IPS-15b (cell line): Measurements from ENCODE around the gene ARHGAP31.
"Not testable (repeated sequence)": the region's sequence is repeated elsewhere in the genome, so short reads cannot be mapped to it uniquely, and the experiment has no call there.

Experiments used
- H3K27me3 ChIP-seq: one replicate; pipeline ENCODE4 v1.6.1; 2013; ENCODE audit warnings: low read length; ENCODE audit not compliant: control insufficient read depth, insufficient read depth
- H3K36me3 ChIP-seq: one replicate; pipeline ENCODE4 v1.6.1; 2013; ENCODE audit warnings: low read length; ENCODE audit not compliant: control insufficient read depth, insufficient read depth
- H3K4me1 ChIP-seq: one replicate; pipeline ENCODE4 v1.6.1; 2013; ENCODE audit warnings: mild to moderate bottlenecking, low read length; ENCODE audit not compliant: control insufficient read depth, insufficient read depth
- H3K4me3 ChIP-seq: one replicate; pipeline ENCODE4 v1.5.1; 2013; ENCODE audit warnings: low read depth, low read length
- H3K9ac ChIP-seq: one replicate; pipeline ENCODE4 v1.6.1; 2013; ENCODE audit warnings: low read depth, mild to moderate bottlenecking, low read length
- H3K9me3 ChIP-seq: one replicate; pipeline ENCODE4 v1.6.1; 2013; ENCODE audit warnings: mild to moderate bottlenecking, low read length; ENCODE audit not compliant: control insufficient read depth, insufficient read depth

The ARHGAP31 gene

DNA sequence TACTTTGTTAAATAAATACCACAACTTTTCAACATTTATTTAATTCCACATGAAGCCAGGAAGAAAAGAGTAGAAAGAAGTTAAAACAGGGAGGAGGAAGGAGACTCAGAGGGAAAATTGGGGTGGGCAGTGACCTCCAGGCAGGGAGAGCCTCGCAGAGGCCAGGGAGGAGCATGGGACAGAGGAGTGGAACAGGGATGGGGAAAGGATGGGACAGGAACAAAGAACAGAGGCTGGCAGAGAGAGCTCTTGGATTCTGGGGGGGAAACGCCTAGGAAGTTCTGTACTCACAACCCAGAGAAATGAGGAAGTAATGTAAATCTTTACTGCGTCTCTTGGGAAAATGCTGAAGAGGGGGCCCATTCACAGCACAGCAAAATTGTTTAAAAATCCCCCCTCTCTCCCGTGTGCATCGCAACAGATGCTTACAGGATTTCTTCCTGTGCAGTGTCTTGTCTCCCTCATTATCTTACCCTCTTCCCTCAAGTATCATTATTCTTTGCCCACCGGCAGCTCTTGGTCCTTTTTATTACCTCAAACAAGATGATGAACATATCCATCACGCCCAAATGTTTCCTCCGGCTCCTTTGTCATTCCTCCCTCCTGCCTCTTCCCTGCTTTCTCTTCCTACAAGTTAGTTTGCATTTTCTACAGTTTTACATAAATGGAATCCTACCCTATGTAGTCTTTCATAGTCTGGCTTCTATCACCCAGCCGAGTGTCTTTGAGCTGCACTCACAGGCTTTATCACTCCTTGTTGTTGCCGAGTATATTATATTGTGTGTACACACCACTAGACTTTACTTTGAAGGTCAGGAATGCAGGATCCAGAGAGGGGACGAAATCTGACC, 65.5 kb downstream of the ARHGAP31 start:
- Histone ChIP-seq H3K4me3 (peak overlapping the region; percentile 22), H3K9ac (peak overlapping the region; percentile 26), H3K9me3 (no peaks in the 10 kb centered on the region), H3K4me1 (peaks cover 18% of the 10 kb centered on the region), H3K27me3 (no peaks in the 10 kb centered on the region), H3K36me3 (no peaks in the 10 kb centered on the region)

DNA sequence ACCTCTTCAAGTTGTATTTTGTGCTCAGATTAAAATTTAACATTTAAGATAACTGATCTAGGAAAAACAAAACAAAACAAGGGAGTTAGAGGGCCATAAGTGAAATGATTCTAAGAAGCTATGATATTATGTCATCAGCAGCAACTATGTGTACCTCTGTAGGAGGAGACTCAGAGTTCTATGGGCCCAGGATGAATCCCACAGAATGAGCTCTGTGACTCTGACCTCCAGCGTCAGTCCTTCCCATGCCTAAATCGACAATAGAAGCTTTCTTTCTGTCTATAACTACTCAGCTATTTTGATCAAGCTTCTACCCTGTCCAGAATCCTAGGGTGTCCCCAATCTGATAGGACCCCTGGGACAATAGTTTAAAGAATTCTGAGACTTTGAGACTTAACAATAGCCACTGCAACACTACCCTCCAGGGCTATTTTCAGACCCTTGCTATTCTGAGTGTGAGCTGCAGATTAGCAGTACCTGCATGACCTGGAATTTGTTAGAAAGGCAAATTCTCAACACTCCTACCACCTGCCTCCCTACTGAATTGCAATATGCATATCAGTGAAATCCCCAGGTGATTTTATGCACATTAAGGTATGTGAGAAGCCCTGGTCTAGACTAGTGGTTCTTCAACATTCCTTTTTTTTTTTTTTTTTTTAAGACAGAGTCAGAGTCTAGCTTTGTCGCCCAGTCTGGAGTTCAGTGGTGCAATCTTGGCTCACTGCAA, 66.7 kb downstream of the ARHGAP31 start:
- Histone ChIP-seq H3K9ac (no peak overlapping the region), H3K4me3 (no peak overlapping the region)

DNA sequence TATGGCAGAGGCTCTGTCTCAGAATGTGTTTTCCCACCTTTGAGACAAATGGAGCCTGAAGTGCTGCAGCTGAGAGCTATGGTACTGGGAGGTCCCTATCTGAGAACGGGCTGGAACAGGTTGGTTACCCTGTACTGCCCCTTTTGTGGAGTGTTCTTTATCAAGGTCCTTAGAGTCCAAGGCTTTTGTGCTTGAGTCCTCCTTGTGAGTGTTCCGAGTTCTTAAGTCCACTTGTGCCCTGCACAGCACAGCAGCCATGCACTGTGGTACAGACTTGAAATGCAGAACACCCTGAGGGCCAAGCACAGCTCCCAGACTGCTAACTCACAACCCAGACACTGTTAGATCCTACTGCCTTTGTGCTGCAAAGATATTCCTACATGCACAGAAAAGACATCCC, 67.8 kb downstream of the ARHGAP31 start:
- Histone ChIP-seq H3K4me3 (no peak overlapping the region), H3K9me3 (no peaks in the 10 kb centered on the region), H3K9ac (no peak overlapping the region), H3K4me1 (peaks cover 18% of the 10 kb centered on the region), H3K27me3 (no peaks in the 10 kb centered on the region), H3K36me3 (no peaks in the 10 kb centered on the region)

More for the DNA sequence above, 66.7 kb downstream of the ARHGAP31 start:
- Histone ChIP-seq H3K36me3 (no peaks in the 10 kb centered on the region), H3K9me3 (no peaks in the 10 kb centered on the region), H3K27me3 (no peaks in the 10 kb centered on the region), H3K4me1 (peaks cover 18% of the 10 kb centered on the region)

DNA sequence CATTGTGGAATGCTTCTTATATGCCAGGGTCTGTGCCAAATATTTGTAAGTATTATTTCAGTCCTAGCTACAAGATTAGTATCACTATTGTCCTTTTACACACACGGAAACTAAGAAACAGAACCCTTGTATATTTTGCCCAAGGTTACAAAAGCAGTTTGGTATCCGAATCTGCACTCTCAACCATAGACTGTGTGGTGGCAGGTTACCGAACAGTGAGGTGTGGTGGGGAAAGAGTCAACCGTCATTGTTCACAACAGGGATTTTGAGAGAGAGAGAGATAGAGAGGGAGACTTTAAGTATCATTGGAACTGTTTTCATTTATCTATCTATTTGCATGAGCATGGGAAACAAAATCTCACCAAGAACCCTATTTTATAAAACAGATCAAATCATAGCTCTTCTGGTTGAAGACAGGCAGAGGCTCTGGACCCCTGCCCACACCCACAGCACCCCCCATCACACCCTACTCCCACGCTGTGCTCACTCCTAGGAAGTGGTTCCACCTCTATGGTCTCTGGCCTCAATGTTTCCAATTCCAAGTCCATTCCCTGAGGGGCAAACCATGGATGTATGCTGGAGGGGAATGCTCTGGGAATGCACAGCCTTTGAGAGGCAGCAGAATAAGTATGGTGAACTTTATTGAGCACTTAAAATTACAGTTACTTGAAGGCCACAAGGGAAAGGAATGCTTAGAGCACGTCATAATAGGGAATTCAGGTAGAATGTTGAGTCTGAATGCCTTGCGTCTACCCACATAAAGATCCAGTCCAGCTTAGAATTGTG, 69.0 kb downstream of the ARHGAP31 start:
- Histone ChIP-seq H3K27me3 (no peaks in the 10 kb centered on the region), H3K4me3 (no peak overlapping the region), H3K36me3 (no peaks in the 10 kb centered on the region), H3K4me1 (peaks cover 18% of the 10 kb centered on the region), H3K9me3 (no peaks in the 10 kb centered on the region), H3K9ac (no peak overlapping the region)

DNA sequence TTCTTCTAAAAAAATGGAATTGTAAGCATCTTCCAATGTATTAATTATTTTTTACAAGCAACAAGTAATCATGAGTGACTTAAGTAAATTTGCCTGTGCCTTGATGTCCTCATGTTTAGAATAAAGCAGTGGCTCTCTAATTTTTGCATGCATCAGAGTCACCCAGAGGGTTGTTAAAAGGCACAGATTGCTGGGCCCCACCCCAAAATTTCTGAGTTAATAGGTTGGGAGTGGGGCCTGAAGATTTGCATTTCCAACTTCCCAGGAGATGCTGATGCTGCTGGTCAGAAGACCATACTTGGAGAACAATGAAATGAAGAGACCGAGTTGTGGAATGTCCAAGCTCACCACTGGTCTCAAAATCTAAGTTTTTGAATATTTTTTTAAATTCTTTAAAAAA, 70.2 kb downstream of the ARHGAP31 start:
- H3K27me3 ChIP-seq: no peaks in the 10 kb centered on the region
- H3K9me3 ChIP-seq: no peaks in the 10 kb centered on the region
- H3K36me3 ChIP-seq: no peaks in the 10 kb centered on the region
- H3K4me3 ChIP-seq: no peak overlapping the region
- H3K4me1 ChIP-seq: peaks cover 17% of the 10 kb centered on the region
- H3K9ac ChIP-seq: no peak overlapping the region

DNA sequence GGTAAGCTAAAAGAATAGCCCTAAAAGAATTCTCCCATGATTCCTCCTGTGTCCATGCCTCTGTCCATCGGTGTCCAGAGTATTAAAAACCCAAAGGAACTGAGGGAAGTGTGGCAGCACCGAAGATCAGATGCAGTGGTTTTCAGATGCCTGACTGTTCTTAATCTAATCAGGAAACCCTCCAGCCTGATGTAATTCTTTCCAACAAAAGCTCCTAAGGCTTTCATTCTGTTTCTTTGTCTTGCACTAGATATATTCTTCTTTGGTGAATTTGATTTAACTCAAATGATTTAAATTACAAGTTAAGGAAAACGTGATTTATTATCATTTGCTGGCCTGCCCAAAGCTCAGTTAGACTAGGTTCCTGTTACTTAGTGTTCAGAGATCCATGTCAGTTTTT, 71.2 kb downstream of the ARHGAP31 start:
- H3K36me3 ChIP-seq: no peaks in the 10 kb centered on the region
- no peaks in the 10 kb centered on the region for H3K27me3 ChIP-seq
- H3K9ac ChIP-seq: no peak overlapping the region
- H3K9me3 ChIP-seq: no peaks in the 10 kb centered on the region
- no peak overlapping the region for H3K4me3 ChIP-seq
- peaks cover 7% of the 10 kb centered on the region for H3K4me1 ChIP-seq

DNA sequence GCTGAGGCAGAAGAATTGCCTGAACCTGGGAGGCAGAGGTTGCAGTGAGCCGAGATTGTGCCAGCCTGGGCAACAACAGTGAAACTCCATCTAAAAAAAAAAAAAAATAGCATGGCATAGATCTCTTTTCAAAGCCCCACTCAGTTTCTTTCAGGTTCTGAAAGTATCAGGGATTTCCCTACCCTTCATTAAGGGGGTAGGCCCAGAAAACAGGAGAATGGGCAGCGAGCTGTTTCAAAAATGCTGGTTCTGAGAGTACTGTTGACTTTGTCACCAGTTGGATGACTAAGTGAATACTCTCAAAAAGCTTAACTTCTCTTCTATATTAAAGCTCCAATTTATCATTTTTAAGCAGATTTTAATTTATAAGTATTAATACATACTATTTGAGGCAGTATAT, 72.8 kb downstream of the ARHGAP31 start:
- Histone ChIP-seq H3K36me3 (no peaks in the 10 kb centered on the region), H3K4me1 (no peaks in the 10 kb centered on the region), H3K9me3 (no peaks in the 10 kb centered on the region), H3K27me3 (no peaks in the 10 kb centered on the region), H3K4me3 (no peak overlapping the region), H3K9ac (no peak overlapping the region)

DNA sequence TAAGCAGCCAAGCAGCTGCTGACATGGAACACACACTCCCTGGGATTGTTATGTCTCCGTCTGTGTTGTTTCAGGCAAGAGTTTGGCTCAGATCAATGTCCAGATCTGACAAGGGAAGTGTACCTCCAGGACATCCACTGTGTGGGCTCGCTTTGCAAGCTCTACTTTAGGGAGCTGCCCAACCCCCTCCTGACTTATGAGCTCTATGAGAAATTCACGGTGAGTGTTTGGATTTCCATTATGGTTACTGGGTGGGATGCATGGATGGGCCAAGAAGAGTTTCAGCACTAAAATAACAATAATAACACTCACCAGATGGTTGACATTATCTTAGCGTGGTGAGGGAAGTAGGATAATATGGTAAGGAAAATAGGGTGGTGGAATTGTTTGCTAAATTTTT, 74.1 kb downstream of the ARHGAP31 start:
- Histone ChIP-seq H3K4me3 (no peak overlapping the region), H3K9ac (no peak overlapping the region), H3K4me1 (no peaks in the 10 kb centered on the region), H3K9me3 (no peaks in the 10 kb centered on the region), H3K27me3 (no peaks in the 10 kb centered on the region), H3K36me3 (no peaks in the 10 kb centered on the region)

DNA sequence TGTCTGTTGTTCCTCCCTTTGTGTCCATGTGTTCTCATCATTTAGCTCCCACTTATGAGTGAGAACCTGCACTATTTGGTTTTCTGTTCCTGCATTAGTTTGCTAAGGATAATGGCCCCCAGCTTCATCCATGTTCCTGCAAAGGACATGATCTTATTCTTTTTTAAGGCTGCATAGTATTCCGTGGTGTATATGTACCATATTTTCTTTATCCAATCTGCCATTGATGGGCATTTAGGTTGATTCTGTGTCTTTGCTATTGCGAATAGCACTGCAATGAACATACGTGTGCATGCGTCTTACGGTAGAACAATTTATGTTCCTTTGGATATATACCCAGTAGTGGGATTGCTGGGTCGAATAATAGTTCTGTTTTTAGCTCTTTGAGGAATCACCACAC, 77.6 kb downstream of the ARHGAP31 start:
- not testable (repeated sequence) for H3K27me3 ChIP-seq, H3K36me3 ChIP-seq, H3K9me3 ChIP-seq, H3K4me1 ChIP-seq, H3K4me3 ChIP-seq, H3K9ac ChIP-seq

DNA sequence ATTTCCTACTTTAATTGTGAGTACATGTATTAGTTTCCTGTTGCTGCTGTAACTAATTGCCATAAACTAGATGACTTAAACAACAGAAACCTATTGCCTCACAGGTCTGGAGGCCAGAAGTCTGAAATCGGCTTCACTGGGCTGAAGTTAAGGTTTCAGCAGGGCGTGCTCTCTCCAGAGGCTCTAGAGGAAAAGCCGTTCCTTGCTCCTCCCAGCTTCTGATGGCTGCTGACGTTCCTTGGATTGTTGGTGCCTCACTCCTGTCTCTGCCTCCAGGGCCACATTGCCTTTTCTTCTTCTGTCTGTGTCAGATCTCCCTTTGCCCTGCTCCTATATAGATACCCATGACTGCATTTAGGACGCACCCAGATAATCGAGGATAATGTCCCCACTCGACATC, 80.9 kb downstream of the ARHGAP31 start:
- Histone ChIP-seq H3K27me3 (no peaks in the 10 kb centered on the region), H3K9me3 (no peaks in the 10 kb centered on the region), H3K4me3 (no peak overlapping the region), H3K9ac (no peak overlapping the region), H3K36me3 (no peaks in the 10 kb centered on the region), H3K4me1 (no peaks in the 10 kb centered on the region)

DNA sequence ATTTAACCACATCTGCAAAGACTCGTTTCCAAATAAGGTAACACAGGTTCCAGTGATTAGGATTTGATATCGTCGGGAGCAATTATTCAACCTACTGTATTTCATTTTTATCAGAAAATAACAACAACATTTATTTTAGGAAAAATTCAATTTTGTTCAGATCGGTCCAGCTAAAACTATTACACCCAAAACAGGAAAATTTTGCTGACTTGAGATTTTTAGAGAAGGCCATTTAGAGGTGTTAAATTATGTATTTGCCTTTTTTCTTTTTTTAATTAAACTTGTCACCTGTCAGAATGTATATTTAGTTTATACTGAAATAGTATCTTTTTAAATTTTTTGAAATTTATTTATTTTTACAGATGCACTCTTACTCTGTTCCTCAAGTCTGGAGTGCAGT, 81.3 kb downstream of the ARHGAP31 start:
- Histone ChIP-seq H3K27me3 (no peaks in the 10 kb centered on the region), H3K4me3 (no peak overlapping the region), H3K9me3 (no peaks in the 10 kb centered on the region), H3K36me3 (no peaks in the 10 kb centered on the region), H3K9ac (no peak overlapping the region), H3K4me1 (no peaks in the 10 kb centered on the region)
